Measurements from ENCODE around the gene BMS1.

GRCh38 chr10:42868530-42868929, 85.9 kb downstream of the BMS1 start:
- TF ChIP-seq CTCF (IDR thresholded peaks at IDR 0.05 in 2 of 3, conservative IDR thresholded peaks at IDR 0.05 in 1 of 3; ENCODE audit: borderline replicate concordance in 1 of 3, insufficient read depth in 1 of 3, low read depth in 2 of 3, low read length in 2 of 3) (no peak), POLR2A (IDR thresholded peaks at IDR 0.05; ENCODE audit: borderline replicate concordance, extremely low read depth, insufficient read depth, insufficient read length) (no peak), EZH2 (IDR thresholded peaks at IDR 0.05) (no peak), CEBPB (IDR thresholded peaks at IDR 0.05; ENCODE audit: low read depth) (no peak), ATF3 (IDR thresholded peaks at IDR 0.05) (no peak), SP1 (IDR thresholded peaks at IDR 0.05; ENCODE audit: low read depth) (no peak), POLR2AphosphoS5 (IDR thresholded peaks at IDR 0.05; ENCODE audit: low read depth, low read length) (no peak), EGR1 (IDR thresholded peaks at IDR 0.05; ENCODE audit: low read depth) (no peak), REST (IDR thresholded peaks at IDR 0.05; ENCODE audit: low read depth) (no peak), ZNF274 (IDR thresholded peaks at IDR 0.05; ENCODE audit: low read depth, low read length) (no peak)
